ENCODE results near the gene IGFL2.
"Not testable (repeated sequence)": the region's sequence is repeated elsewhere in the genome, so short reads cannot be mapped to it uniquely, and the experiment has no call there.

IGFL2 gene

GRCh38 chr19:46147791-46148288 lies at the start of gene IGFL2:
Gene IGFL2, plus strand, starts transcription at chr19:46148238. Its CDS starts 41 bp downstream, at chr19:46148279.
- no peak for DNase-seq (ENCODE audit: low spot score)

GRCh38 chr19:46100344-46100743 lies 47.7 kb upstream of the IGFL2 start:
- DNase-seq (ENCODE audit: low spot score): no peak

DNA sequence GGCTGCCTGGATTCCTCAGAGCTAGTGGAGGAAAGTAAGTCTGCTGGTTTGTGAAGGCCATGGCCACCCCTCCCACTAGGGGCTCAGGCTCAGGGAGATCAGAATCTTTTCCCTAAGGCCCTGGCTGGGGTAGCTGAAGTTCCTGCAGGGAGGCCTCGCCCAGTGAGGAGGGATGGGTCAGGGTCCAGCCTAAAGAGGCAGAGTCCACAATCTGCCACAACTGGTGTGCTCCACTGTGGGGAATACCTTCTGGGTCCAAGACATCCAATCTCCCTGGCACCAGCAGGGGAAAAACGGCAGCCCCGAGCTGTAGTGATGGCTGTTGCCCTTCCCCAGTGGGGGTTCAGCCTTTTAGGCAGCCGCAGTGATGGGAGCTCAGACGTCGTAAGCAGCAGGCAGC lies 46.7 kb upstream of the IGFL2 start:
- no peak for DNase-seq (ENCODE audit: low spot score)

DNA sequence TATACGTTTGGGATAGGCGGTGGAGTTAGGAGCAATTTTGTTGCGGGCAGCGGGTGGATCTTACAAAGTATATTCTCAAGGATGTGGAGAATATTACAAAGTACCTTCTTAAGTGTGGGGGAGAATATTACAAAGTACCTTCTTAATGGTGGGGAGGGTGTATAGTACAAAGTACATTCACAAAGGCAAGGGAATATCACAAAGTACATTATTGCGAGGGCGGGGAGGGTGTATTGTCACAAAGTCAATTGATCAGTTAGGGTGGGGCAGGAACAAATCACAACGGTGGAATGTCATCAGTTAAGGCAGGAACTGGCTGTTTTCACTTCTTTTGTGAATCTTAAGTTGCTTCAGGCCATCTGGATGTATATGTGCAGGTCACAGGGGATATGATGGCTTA lies 45.7 kb upstream of the IGFL2 start:
- not testable (repeated sequence) for DNase-seq (ENCODE audit: low spot score)

DNA sequence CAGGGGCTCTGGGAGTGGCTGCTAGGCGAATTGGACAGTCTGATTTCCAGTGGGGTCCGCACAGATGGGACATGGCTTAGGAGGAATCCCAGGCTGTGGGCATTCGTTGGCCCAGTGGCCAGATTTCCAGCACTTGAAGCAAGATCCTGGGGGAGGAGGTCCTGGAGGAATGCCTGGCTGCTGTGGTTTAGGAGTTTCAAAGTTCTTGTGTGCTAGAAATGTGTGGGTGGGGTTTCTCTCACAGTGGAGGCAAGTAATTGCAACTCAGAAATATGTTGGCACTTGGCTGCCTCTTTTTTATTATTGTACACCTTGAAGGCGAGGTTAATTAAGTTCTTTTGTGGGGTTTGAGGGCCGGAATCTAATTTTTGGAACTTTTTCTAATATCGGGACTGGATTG lies 40.7 kb upstream of the IGFL2 start:
- DNase-seq (ENCODE audit: low spot score): no peak

- no peak for DNase-seq (ENCODE audit: low spot score)
These were observed 38.2 kb upstream of the IGFL2 start for GRCh38 chr19:46109876-46110275.

DNA sequence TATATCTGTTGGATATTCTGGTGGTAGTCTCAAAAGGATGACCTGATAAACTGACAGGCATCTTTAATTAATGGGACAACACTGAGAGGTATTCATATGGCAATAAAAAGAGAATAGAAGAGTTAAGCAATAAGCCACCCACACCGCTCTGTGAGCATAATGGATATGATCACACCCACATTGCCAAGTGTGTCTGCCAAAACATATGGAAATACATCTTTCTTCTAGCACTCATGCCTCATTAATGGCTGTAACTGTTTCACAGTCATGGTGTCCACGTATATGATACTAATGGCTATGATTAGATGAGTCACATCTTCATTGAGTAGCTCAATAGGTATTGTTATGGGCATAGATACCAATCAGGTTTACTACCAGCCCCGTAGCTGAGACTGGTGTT lies 36.7 kb upstream of the IGFL2 start:
- no peak for DNase-seq (ENCODE audit: low spot score)

DNA sequence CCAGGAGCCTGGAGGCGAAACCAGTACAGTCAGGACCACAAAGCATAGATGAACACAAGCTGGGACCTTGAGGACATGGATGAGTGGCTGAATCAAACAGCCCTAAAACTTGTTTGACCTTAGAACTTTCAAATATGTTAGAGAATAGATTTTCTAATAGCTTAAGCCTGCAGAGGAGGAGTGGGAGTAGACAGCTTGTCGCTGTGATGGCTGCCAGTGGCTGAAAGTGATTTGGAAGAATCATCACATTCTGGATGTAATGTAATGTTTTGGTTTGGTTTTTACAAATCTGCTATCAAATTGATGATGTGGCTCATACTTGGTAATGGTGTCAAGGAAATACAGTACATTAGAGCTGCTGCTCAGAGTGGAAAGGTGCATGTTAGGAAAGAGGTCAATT lies 35.5 kb upstream of the IGFL2 start:
- DNase-seq (ENCODE audit: low spot score): no peak

DNA sequence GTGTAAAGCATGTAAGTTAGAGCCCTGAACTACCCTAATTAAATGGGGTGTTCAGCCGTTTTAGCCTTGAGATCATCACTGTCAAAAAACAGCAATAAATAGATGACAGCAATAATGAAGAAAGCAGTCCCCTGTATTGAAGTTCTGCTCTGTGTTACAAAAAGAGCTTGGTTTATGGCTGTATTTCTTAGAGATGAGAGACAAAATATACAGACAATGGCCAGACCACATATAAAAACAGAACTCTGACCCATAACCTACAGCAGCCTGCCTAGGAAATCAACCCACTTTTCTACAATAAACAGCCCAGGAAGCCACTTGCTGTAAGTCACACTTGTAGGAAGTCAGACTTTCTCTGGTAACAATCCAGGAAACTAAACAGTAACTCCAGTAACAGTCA lies 34.3 kb upstream of the IGFL2 start:
- DNase-seq (ENCODE audit: low spot score): no peak

DNA sequence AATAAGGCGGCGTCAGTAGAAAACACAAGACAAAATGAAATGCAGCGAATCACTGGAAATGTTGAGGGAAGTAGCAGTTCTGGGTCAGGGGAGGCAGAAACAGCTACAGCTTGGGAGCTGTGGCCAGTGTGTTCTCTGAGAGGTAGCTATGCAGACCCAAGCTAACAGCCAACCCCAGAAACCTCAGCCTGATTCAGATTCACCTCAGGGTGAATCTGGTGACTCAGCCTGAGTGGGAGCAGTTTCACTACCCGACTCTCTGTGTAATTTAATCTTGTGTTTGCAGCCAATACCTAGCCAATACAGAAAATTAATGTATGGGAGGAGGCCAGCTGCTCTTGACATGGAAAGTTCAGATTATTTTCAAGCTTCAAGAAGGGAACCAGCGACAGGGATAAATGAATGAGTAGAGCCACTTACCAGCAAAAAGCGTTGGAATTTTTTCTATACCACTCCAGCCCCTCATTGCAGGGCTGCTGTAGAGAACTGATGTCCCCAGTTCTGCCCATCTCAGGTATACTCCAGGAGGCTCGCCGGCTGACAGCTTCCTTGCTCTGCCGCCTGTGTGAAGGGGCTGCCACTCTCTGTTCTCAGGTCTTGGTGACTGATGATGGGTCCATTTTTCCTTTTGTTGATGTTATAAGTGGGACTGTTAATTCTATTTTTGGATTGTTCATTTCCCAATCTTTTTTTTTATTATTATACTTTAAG lies 32.5 kb upstream of the IGFL2 start:
- DNase-seq (ENCODE audit: low spot score): no peak

DNA sequence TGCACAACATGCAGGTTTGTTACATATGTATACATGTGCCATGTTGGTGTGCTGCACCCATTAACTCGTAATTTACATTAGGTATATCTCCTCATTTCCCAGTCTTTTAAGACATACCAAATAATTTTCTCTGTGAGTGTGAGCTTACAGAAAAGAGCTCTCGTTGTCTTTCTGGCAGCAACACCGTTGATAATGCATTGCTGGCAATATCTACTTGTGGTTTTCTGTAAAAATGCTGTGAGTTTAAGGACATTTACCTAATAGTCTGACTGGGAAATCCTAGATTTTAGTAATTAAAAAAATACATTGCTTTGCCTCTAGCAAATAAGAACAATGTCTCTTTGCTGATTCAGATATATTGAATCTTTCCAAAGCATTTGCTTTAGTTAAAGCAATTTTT lies 31.9 kb upstream of the IGFL2 start:
- DNase-seq (ENCODE audit: low spot score): no peak

DNA sequence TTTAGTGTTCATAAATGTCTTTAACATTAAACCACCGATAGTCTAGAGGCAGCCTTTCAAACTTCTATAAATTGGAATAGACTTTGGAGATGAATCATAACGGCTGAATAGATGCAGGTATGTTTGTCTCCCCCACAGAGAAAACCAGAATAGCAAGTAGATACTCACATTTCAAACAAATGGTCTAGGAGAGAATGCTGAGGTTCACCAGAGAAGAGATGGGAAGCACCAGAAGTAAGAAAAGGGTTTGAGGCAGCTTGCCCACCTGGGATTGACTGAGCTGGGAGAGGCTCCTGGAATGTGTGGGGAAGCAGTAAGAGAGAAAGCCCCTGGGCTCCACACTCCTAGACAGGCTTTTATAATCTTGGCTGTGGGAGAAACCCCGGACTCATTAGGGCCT lies 29.9 kb upstream of the IGFL2 start:
- no peak for DNase-seq (ENCODE audit: low spot score)

DNA sequence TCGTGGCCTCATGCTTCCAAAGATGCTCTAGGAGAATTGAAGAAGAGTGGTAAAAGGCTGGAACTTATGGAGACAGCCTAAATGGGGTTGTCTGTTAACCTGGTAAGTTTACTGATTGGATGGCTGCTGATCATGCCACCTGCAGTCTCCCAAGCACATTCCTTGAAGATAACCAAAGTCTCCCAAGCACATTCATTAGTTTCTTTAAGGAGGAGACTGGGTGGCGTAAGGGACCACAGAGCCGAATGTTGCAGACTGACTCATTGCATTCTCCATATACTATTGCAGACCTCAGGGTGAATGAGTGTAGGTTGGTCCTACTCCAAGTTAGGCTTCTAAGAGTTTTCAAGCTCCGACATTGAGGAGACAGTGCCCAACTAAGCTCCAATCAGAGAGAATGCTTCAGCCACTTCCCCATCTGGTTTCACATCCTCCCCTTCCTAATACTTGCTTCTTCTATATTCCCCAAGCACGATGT lies 23.4 kb upstream of the IGFL2 start, which contains the start of gene IGFL3:
Gene IGFL3, minus strand, starts transcription at position 51 of the 478 bp plus-strand sequence. Its CDS starts 39 bp downstream, at position 12.
- no peak for DNase-seq (ENCODE audit: low spot score)

DNA sequence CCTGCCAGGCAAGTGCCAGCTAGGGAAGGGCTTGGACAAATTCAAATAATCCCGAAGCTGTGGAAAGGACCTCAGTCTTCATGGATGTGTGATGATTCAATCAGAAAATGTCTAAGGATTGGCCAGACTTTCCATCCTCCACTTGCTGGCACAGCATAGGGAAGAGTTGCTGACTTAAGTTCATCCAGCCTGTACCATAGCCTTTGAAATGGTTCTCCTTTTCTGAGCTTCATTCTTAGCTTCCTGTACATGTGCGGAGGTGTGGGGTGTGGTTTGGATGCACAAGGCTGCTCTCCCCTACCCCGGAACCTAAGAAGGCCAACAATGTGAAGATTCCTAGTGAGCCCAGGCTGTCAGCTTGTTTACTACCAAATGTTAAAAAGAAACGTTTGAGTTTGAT lies 22.6 kb upstream of the IGFL2 start:
- DNase-seq (ENCODE audit: low spot score): no peak

GRCh38 chr19:46126086-46126580 lies 21.9 kb upstream of the IGFL2 start:
- DNase-seq (ENCODE audit: low spot score): no peak

- no peak for DNase-seq (ENCODE audit: low spot score)
These were observed 16.4 kb upstream of the IGFL2 start for GRCh38 chr19:46131485-46132143.

- DNase-seq (ENCODE audit: low spot score): no peak
These were observed 15.4 kb upstream of the IGFL2 start for GRCh38 chr19:46132508-46133100.

- no peak for DNase-seq (ENCODE audit: low spot score)
These were observed 14.9 kb upstream of the IGFL2 start for GRCh38 chr19:46133101-46133627.

GRCh38 chr19:46133777-46134241 lies 14.2 kb upstream of the IGFL2 start:
- DNase-seq (ENCODE audit: low spot score): no peak

DNA sequence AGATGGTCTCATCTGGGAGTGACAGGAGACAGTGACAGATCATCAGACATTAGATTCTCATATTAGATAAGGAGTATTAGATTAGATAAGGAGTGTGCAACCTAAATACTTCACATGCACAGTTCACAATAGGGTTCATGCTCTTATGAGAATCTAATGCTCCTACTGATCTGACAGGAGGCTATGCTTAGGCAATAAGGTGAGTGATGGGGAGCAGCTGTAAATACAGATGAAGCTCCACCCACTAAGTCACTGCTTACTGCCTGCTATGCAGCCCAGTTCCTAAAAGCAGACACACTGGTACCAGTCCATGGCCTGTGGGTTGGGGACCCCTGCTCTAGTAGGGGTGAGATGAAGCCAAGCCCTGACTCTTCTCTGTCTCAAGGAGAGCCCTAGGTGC lies 13.5 kb upstream of the IGFL2 start:
- no peak for DNase-seq (ENCODE audit: low spot score)

GRCh38 chr19:46137915-46138473 lies 10.0 kb upstream of the IGFL2 start:
- DNase-seq (ENCODE audit: low spot score): no peak

GRCh38 chr19:46141421-46141820 lies 6.6 kb upstream of the IGFL2 start:
- DNase-seq (ENCODE audit: low spot score): no peak

Data from CD4-positive, alpha-beta T cell treated with Interleukin-2 at 100 ng/mL for 4 hours (primary cell).